Femur (tissue), 1 donor: Measurements from ENCODE around the gene RNF5.

Experiments used
- DNase-seq: peaks from one replicate; pipeline ENCODE4 v3.0.0-alpha.2; 2017

RNF5 gene

DNA sequence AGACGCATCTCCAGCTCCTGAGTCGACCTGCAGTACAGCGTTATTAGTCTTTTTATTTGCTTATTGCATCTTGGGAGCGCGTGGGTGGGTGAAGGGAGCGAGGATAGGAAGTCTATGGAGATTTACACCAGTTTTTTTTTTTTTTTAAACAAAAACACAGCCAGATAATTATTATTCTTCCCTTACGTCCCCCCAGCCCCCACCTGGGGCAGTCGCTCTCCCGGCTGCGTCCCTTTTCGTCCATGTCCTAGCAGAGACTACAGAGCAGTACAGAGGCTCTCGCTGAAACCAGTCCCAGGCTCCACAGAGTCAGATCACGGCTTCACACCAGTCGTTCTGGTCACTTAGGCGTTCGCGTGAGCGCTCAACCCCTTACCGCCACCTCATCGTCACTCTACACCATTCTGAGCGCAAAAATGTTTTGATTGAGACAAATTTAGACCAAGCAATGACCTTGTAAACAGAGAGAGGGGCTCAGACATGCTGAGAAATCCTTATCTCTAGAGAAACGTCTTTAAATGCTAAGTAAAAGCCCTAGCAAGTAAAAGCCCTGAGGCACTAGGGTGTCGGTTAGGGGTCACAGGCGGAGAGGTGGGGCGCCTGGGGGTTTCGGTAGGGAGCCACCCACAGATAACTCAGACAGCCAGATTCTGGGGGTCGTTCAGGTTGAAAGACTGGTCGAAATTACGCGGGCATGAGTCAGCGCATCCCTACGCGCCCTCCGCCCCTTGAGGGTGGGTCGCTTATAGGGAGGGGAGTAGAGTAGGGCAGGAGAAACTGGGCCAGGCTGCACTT is 25.2 kb upstream of the RNF5 start:
- peak; percentile 61 for DNase-seq

DNA sequence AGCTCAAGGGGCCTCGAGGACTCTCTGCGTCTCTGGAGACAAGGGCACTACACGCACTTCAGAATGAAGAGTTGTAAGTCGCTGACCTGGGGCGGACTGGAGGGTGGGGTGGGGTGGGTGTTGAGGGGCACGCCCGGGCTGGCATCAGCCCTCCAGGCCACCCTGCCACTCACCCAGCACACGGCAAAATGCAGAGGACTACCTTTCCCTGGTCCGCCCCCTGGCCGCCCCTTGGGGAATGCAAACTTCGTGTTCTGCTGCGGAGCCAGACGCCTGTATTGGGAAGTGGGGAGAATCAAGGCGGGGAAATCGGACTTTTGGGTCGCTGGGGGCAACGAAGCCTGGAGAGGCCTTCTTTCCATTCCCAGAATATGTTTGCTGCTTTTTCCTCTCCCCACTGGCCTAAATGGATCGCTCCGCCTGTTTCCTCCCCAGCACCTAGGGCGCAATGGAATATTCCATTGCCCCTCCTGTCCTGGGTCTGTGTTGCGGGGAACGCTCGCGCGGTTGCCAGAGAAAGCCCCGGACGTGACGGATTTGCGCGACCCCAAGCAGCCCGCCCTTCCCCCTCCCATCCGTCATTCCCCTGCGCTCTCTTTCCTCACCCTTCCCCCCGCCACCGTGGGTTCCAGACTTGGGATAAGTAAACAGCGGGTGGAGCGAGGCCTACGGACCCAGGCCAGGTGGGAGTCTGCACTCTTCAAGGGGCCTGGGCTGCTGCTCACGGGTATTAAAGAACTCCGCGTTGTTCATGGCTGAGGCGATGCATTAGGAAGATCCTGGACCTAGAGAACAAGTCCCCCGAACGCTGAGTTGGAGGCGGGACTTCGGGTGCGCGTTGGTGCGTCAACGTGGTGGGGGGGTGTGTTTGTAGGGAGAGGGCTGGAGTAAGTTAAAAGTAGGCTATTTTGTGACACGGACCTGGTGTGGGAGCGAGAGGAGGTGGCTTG is 24.4 kb upstream of the RNF5 start, which contains the start of gene PPT2:
PPT2 (plus strand) TSS at position 578 of the 950 bp plus-strand sequence. CDS start 454 bp downstream, outside the sequence.
- peak; percentile 96 for DNase-seq

DNA sequence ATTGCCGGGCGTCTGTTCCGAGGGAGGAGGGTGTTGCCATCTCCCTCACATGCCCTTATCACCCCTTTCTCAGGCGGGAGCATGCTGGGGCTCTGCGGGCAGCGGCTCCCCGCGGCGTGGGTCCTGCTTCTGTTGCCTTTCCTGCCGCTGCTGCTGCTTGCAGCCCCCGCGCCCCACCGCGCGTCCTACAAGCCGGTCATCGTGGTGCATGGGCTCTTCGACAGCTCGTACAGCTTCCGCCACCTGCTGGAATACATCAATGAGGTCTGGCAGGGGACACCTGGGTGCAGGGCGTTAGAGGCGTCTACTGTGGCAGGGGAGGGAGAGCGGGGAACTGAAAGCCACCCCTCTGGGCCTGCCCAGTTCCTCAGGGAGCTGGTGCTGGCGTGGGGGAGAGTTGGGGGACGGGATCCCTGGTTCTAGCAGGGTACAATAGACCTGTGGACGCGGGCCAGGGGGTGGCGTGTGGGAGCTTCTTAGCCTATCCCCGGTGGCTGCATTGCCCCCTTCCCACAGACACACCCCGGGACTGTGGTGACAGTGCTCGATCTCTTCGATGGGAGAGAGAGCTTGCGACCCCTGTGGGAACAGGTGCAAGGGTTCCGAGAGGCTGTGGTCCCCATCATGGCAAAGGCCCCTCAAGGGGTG is 23.6 kb upstream of the RNF5 start:
- peak; percentile 81 for DNase-seq

DNA sequence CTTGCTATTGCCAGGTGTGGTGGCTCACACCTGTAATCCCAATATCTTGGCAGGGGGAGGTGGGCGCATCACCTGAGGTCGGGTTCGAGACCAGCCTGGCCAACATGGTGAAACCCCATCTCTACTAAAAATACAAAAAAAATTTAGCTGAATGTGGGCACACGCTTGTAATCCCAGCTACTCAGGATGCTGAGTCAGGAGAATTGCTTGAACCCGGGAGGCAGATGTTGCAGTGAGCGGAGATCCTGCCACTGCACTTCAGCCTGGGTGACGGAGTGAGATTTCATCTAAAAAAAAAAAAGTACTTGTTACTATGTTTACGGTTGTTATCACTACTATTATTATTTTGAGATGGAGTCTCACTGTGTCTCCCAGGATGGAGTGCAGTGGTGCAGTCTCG is 21.3 kb upstream of the RNF5 start:
- no peak for DNase-seq

GRCh38 chr6:32158052-32158451 is 20.2 kb upstream of the RNF5 start:
- DNase-seq, result no peak

GRCh38 chr6:32163559-32164258 is 14.5 kb upstream of the RNF5 start:
- DNase-seq, result peak; percentile 31

GRCh38 chr6:32164295-32164694 is 13.9 kb upstream of the RNF5 start, which contains the start of gene EGFL8:
Gene EGFL8, plus strand, starts transcription at chr6:32164595. Its CDS starts 1,571 bp downstream, at chr6:32166166.
- peak; percentile 20 for DNase-seq

DNA sequence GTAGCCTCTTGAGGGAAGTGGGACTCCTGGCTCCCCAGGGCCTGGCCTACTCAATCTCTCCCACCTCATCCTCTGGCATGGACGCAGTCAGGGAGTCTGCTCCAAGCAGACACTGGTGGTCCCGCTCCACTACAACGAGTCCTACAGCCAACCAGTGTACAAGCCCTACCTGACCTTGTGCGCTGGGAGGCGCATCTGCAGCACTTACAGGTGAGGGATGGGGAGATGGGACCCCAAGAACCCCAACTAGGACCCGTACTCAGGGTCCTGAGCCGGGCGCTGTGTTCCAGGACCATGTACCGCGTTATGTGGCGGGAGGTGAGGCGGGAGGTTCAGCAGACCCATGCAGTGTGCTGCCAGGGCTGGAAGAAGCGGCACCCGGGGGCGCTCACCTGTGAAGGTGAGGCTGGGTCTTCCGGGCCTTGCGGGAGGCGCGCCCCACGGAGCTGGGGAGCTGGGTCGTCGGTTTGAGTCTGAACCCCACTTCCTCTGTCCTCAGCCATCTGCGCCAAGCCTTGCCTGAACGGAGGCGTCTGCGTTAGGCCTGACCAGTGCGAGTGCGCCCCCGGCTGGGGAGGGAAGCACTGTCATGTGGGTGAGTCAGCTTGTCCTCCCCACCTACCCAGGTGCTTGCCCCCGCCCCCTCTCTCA is 11.7 kb upstream of the RNF5 start:
- DNase-seq, result peak; percentile 27

GRCh38 chr6:32167154-32167760 is 10.9 kb upstream of the RNF5 start:
- peak; percentile 26 for DNase-seq

DNA sequence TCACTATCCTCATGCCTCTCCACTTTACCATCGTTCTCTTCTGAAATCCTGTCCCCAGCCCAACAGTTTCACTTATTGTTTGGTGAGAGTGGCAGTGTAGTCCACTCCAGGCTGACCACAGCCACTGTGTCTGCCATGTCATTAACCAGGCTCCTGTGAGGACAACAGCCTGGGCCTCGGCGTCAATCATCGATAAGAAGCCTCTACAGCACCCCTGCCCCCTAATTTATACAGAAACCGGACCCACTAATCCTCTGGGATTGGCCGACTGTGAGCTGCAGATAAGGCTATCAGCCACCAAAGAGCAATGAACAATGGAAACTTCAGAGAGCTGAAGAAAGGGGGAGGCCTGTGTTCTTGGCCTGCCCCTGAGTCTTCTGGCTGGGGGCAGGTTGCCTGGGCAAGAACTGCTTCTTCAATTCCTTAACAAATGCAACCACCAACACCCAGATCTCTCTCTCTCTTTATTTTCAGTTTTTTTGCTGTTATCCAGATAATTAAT is 10.4 kb upstream of the RNF5 start:
- DNase-seq, result no peak

GRCh38 chr6:32168350-32168749 is 9.9 kb upstream of the RNF5 start:
- peak; percentile 18 for DNase-seq

DNA sequence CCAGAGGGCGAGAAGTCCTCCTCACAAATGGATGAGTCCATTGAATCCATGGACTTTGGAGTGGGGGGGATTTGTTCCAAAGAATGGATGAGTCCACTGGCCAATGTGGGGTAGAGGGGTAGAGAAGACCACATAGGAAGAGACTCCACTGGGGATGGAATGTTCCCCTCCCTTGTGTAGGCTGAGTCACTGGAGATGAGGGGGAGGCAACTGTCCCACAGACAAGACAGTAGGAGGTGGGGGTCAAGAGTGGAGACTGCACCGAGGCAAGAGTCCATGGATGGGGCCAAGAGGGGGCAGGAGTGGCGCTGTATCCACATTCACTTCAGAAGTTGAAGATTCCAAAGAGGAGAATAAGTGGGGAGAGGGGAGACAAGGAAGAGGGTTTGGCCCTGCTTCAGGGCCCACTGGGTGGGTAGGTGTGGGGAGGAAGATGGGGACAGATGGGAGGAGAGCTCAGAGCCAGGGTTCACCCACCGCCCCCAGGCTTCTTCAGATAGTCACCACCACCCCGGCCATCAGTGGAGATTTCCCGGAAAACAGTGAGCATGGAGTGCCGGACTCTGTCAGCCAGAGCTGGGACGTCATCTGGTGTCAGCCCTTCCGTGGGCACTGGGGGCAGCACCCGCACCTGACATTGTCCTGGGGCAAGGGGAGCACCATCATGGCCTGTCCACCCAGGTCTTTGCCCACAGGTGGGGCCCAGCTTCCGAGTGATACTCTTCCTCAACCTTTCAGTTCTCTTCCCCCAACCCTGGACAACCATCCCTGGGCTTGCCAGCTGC is 9.2 kb upstream of the RNF5 start:
- DNase-seq, result peak; percentile 21

- no peak for DNase-seq
These were observed 7.9 kb upstream of the RNF5 start for GRCh38 chr6:32170294-32170693.

DNA sequence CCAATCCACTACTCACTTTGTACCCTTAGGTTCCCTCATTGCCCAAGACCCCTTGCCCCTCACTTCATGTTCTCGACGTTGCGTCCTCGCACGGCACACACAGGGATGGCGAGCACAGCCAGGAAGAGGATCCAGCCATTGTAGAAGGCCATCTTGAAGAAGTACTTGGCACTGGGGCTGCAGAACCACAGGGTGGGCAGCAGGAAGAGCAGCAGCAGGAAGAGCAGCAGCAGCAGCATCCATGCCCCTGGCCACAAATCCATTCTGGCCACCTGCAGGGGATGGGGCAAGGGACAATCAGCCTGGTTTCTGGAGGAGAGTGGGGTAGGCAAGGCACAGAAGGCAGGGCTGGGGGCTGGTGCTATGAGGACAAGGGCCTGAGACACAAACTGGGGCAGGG is 7.0 kb upstream of the RNF5 start:
- DNase-seq, result no peak

DNA sequence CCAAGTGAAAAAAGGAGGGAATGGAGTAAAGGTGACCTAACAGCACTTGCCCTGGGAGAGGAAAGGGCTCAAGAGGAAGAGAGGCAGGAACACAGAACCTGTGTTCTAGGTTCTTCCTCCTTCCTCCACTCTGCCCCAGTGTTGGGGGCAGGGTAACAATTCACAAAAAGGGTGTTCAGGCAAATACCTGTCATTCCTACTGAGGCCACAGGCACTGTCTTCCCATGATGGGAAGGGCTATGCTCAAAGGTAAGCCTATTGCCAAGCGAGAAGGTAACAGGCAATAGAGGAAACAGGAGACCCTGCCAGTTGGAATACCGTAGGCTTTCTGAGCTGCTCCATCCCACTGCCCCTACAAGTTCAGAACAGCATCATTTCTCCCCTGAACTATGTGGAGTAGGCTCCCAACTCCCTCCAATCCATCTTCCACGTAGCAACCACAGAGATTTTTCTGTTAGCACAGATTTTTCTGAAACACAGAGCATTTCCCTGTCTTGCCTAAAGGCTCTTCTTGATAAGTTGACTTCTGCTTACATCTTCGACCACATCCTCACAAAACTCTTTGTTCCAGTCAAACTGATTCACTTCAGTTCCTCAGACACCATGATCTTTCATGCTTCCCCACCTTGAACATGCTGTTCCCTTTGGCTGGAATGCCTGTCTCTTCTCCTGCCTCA is 5.0 kb upstream of the RNF5 start:
- DNase-seq, result no peak

DNA sequence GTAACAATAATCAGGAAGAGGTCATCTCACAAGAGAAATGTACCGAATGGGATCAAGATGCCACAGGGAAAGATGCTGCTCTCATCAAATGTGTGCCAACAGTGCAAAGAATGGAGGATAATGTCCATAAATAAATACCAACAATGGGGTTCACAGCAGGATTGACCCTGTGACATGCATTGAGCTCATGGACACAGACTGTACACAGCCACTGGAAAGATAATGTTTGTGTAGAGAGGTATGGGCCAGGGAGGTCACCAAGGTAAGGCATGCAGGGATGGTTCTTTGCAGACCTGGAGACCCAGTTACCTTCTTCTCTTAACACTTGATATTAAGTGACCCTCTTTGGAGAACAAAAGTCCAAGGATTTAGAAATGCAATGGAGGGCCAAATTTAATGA is 3.8 kb upstream of the RNF5 start:
- DNase-seq, result no peak

GRCh38 chr6:32175322-32175710 is 2.9 kb upstream of the RNF5 start:
- DNase-seq, result no peak

DNA sequence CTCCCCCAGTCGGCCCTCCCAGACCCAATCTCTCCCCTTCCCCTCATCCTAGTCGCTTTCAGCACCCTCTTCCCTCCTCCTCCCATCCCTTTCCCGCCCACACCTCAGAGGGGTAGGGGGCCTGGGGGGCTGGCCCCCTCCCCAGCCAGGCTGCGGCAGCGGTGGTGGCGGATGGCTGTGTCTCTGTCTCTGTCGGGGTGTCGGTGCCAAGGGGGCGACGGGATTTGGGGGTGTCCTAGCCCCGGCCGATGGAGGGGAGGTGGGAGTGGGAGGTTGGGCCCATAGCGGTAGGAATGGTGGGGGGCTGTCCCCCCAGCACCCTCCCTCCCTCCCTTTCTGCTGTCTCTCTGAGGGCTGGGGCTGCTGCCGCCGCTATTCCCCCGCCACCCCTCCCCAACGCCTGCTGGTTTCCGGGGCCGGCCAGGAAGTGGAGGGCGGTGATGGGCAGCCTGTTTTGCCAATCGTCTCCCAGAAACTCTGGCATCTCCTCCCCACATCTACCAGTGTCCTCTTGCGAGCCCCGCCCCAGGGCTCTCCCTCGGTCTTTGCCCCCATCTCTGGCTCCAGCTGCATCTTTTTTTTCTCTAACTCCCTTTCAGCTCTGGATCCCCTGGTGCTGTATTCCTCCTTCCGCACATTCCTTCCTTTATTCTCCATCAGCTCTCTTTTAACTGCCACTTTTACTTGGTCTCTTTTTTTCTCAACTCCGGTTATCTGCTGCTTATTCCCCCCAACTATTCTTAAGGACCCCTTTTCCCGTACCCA is 2.3 kb upstream of the RNF5 start, which contains the start of gene AGPAT1:
AGPAT1 (minus strand) TSS at position 374 of the 765 bp plus-strand sequence. CDS start 4,588 bp downstream, outside the sequence.
- peak; percentile 99 for DNase-seq
